T-helper 2 cell treated with Interferon-gamma antibody and Interleukin-4, amounts not matched to agents 100 ng/mL and 5 ng/mL, for 36 hours (primary cell): ENCODE data around the gene FMO1. TPM values are rescaled to one million over a fixed set of nuclear protein-coding genes. Genes with fewer than 3 reads are reported as not detected.

Source experiments
- total RNA-seq: library from RNA; stranded (reverse); gene quantifications from 2 replicates; pipeline ENCODE4 v1.2.3, GENCODE V29; 2022

Gene FMO1
- total RNA-seq, 1 donor from 2014 or later, result not detected

Other genes starting within 250 kb of the FMO1 start
- gene FMO3, start 157.6 kb upstream of the FMO1 start, total RNA-seq, result not detected in 2 replicates
- not detected in 2 replicates for gene FMO2, start 63.2 kb upstream of the FMO1 start, total RNA-seq
- 1.3 and 2.0 TPM in 2 replicates for gene FMO4, start 65.7 kb downstream of the FMO1 start, total RNA-seq
- gene PRRC2C, start 237.0 kb downstream of the FMO1 start, total RNA-seq, result 223 and 224 TPM in 2 replicates